GM12874 (cell line): ENCODE measurements around the gene NDUFA5.

Source experiments
- TF ChIP-seq, protein P1 (sequence below): IDR thresholded peaks from 2 replicates; pipeline ENCODE4 v1.5.1; 2011; ENCODE audit warnings: low read depth, mild to moderate bottlenecking, control low read depth, low read length, moderate library complexity; ENCODE audit not compliant: insufficient read depth

The NDUFA5 gene

GRCh38 chr7:123573341-123573740, 15.7 kb upstream of the NDUFA5 start:
- TF ChIP-seq, protein P1, sequence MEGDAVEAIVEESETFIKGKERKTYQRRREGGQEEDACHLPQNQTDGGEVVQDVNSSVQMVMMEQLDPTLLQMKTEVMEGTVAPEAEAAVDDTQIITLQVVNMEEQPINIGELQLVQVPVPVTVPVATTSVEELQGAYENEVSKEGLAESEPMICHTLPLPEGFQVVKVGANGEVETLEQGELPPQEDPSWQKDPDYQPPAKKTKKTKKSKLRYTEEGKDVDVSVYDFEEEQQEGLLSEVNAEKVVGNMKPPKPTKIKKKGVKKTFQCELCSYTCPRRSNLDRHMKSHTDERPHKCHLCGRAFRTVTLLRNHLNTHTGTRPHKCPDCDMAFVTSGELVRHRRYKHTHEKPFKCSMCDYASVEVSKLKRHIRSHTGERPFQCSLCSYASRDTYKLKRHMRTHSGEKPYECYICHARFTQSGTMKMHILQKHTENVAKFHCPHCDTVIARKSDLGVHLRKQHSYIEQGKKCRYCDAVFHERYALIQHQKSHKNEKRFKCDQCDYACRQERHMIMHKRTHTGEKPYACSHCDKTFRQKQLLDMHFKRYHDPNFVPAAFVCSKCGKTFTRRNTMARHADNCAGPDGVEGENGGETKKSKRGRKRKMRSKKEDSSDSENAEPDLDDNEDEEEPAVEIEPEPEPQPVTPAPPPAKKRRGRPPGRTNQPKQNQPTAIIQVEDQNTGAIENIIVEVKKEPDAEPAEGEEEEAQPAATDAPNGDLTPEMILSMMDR, result no peak

DNA sequence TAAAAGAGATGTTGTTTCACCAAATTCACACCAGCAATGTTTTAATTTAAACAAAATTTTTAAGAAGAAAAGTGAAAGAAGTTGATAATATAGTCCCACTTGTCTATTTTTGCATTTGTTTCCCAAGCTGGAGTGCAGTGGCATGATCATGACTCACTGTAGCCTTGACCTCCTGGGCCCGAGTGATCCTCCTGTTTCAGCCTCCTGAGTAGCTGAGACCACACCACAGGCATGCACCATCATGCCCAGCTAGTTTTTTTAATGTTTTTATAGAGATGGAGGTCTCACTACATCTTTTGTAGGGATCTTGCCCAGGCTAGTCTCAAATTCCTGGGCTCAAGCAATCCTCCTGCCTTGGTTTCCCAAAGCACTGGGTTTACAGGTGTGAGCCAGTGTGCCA, 14.1 kb upstream of the NDUFA5 start:
- TF ChIP-seq, protein P1, result no peak

- TF ChIP-seq, protein P1, result no peak
Measured at GRCh38 chr7:123571187-123571586, 13.6 kb upstream of the NDUFA5 start.

GRCh38 chr7:123570390-123571182, 13.0 kb upstream of the NDUFA5 start:
- TF ChIP-seq, protein P1, result no peak

- TF ChIP-seq, protein P1, result no peak
Measured at GRCh38 chr7:123569352-123570010, 11.9 kb upstream of the NDUFA5 start.

GRCh38 chr7:123562121-123562520, 4.5 kb upstream of the NDUFA5 start:
- TF ChIP-seq, protein P1, result no peak

DNA sequence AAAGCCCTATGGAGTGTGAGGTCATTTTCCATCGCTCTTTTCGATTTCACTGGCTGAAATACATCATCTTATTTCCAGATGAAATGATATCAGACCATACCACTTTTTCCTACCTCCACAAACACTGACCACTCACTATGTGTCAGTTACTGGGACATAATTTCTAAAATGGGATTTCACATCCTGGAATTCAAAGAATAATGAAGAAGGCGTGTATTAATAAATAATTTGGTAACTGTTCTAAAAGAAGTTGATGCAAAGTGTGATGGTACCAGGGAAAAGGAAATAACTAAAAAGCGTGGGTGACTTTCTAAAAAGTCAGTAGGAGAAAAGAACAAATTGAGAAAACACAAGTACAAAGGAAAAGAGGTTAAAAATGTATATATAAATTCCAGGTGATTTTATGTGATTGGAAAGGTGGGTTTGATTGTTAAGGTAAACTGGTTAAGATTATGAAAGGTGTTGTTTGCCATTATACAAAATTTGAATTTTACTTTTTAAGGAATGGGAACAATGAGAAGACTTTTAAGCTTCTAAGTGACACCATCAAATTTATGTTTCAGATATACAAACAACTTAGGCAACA, 764 bp upstream of the NDUFA5 start:
- TF ChIP-seq, protein P1, result no peak
